ENCODE data around the gene PRG2. TPM values are rescaled to one million over a fixed set of nuclear protein-coding genes. Genes with fewer than 3 reads are reported as not detected.
A peak's percentile ranks its signal among the peaks of the same experiment; 100 is the strongest.

The PRG2 gene
- total RNA-seq, 6 donors from 2014 or later, result 0.30 to 2.6 (median 1.6) TPM; not detected in 2

DNA sequence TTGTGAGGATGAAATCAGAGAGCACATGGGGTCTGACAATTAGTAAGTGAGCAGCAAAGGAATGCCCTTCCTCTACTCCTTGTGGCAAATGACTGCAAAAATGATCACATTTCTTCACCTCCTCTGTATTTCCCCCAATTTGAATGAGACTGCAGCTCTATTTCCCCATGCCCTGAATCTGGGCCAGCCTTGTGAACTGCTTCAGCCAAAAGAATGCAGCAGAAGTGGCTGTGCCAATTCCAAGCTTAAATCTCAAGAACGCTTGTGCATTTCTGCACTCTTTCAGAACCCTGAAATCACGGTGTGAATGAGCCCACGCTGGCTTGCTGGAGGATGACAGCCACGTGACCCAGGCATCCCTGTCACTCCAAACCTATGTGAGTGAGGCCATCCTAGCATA, 26.6 kb upstream of the PRG2 start:
- Histone ChIP-seq H3K27ac (peak overlapping the region in 2 of 4 donors; percentile 6 to 30), H3K4me1 (peaks cover 5 to 12% (median 12%) of the 10 kb centered on the region in 4 donors), H3K36me3 (peaks cover 31 to 93% (median 56%) of the 10 kb centered on the region in 4 donors), H3K27me3 (no peaks in the 10 kb centered on the region), H3K9me3 (no peaks in the 10 kb centered on the region), H3K4me3 (no peak overlapping the region)
- 53 to 58% methylated on average over 4 of the region's 4 CpGs for WGBS, 2 donors
- ATAC-seq (ENCODE audit: low FRiP score in 2 of 2) (peak in 1 of 2 donors; percentile 31), DNase-seq (no peak)
- TF ChIP-seq POLR2AphosphoS5 (IDR thresholded peaks at IDR 0.05), result no peak
- TF ChIP-seq, protein P1, sequence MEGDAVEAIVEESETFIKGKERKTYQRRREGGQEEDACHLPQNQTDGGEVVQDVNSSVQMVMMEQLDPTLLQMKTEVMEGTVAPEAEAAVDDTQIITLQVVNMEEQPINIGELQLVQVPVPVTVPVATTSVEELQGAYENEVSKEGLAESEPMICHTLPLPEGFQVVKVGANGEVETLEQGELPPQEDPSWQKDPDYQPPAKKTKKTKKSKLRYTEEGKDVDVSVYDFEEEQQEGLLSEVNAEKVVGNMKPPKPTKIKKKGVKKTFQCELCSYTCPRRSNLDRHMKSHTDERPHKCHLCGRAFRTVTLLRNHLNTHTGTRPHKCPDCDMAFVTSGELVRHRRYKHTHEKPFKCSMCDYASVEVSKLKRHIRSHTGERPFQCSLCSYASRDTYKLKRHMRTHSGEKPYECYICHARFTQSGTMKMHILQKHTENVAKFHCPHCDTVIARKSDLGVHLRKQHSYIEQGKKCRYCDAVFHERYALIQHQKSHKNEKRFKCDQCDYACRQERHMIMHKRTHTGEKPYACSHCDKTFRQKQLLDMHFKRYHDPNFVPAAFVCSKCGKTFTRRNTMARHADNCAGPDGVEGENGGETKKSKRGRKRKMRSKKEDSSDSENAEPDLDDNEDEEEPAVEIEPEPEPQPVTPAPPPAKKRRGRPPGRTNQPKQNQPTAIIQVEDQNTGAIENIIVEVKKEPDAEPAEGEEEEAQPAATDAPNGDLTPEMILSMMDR (IDR thresholded peaks at IDR 0.05), result no peak
- TF ChIP-seq POLR2A (IDR thresholded peaks at IDR 0.05), result no peak
- TF ChIP-seq EP300 (IDR thresholded peaks at IDR 0.05), result no peak

DNA sequence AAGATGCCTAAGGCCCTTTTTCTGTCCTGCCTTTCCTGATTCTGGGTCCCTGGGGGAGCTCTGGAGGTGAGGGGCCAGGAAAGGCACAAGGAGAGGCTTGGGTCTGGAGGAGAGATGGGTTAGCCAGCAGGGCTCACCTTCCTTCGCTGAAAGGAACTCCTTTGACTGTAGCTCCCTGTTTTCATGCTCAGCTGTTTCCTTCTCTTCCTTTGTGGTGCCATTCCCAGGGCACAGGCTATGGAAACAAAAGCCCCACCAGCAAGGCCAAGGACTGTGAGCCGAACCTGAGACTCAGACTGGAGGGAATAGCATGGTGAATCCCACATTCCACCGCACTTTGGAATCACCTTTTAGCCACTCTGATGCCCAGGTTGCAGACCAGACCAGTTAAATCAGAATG, 26.0 kb upstream of the PRG2 start:
- Histone ChIP-seq H3K4me3 (no peak overlapping the region), H3K27me3 (no peaks in the 10 kb centered on the region), H3K27ac (peak overlapping the region in 3 of 4 donors; percentile 6 to 33 (median 18)), H3K36me3 (peaks cover 35 to 95% (median 56%) of the 10 kb centered on the region in 4 donors), H3K4me1 (peaks cover 5 to 12% (median 12%) of the 10 kb centered on the region in 4 donors), H3K9me3 (no peaks in the 10 kb centered on the region)
- no peak for TF ChIP-seq EP300 (IDR thresholded peaks at IDR 0.05)
- TF ChIP-seq, protein P1 (IDR thresholded peaks at IDR 0.05), result no peak
- no peak for TF ChIP-seq POLR2AphosphoS5 (IDR thresholded peaks at IDR 0.05)
- TF ChIP-seq POLR2A (IDR thresholded peaks at IDR 0.05), result no peak
- WGBS, 2 donors, result 93 to 94% methylated on average over 3 of the region's 3 CpGs
- ATAC-seq (ENCODE audit: low FRiP score in 2 of 2) (no peak), DNase-seq (no peak)

DNA sequence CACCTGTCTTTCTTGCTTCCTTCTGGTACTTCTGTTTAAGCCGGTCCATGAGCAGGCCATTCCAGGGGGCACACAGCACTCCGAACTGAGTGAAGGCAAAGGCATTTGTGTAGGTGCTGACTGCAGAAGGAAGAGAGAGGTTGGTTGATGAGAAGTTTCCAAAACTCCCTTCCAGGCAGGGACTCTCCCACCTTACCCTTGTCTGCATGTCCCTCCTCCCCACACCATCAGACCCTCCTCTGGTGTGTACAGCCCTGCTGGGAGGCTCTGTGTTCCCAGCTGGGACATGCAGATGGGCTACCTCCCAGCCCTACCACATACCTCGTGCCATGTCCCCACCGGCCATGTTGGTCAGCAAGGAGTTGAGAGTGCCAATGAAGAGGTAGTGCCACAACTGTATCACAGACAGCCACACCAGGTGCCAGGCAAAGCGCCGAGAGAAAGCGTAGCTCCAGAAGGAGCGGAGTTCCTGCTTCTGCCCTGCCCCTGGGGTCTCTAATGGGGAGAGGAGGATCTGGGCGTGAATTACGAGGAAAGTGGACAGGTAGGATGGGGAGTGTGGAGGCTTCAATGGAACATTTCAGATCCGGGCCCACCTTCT, 24.3 kb upstream of the PRG2 start:
- ATAC-seq (ENCODE audit: low FRiP score in 2 of 2) (no peak), DNase-seq (no peak)
- Histone ChIP-seq H3K4me3 (no peak overlapping the region), H3K4me1 (peaks cover 5 to 12% (median 12%) of the 10 kb centered on the region in 4 donors), H3K9me3 (no peaks in the 10 kb centered on the region), H3K27me3 (no peaks in the 10 kb centered on the region), H3K36me3 (peaks cover 38 to 97% (median 66%) of the 10 kb centered on the region in 4 donors), H3K27ac (no peak overlapping the region)
- WGBS, 2 donors, result 97 to 98% methylated on average over 10 to 11 of the region's 11 CpGs
- no peak for TF ChIP-seq POLR2AphosphoS5 (IDR thresholded peaks at IDR 0.05)

DNA sequence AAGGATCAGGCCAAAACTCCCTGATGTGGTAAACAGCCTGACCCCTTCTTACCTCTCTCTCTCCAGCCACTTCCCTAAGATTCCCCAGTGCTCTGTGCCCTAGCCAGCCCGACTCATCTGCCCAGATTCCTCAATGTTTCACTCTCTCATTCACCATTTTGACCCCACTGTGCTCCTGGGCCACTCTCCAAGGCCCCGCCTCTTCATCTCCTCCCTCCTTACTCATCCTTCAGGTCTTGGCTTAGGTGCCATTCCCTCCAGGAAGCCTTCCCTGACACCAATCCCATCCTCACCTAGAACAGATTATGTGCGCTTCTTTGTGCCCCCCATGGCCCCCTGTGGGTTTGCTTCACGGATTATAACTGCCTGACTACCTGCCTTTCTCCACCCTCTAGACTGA, 23.2 kb upstream of the PRG2 start:
- Histone ChIP-seq H3K4me3 (no peak overlapping the region), H3K27ac (no peak overlapping the region), H3K36me3 (peaks cover 48 to 98% (median 70%) of the 10 kb centered on the region in 4 donors), H3K4me1 (peaks cover 5 to 12% (median 12%) of the 10 kb centered on the region in 4 donors), H3K27me3 (no peaks in the 10 kb centered on the region), H3K9me3 (no peaks in the 10 kb centered on the region)
- TF ChIP-seq, protein P1 (IDR thresholded peaks at IDR 0.05), result no peak
- TF ChIP-seq EP300 (IDR thresholded peaks at IDR 0.05) (no peak), POLR2A (IDR thresholded peaks at IDR 0.05) (no peak)
- ATAC-seq (ENCODE audit: low FRiP score in 2 of 2) (no peak), DNase-seq (no peak)
- 88 to 97% methylated on average over 4 of the region's 4 CpGs for WGBS, 2 donors

DNA sequence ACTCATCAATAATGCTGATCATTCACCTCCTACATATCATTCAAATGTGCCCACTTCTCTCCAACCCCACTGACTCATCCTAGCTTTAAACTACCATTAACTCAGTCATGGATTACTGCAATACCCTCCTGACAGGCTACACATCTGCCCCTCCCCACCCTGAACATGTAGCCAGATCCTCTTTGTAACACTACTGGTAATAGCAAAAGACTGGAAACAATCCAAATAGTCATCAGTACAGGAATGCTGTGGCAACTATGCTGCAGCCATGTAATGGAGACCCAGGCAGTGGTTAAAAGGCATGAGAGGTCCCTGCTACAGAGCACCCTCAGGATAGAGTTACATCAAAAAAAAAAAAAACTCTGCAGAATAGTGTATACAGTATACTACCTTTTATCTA, 19.8 kb upstream of the PRG2 start:
- Histone ChIP-seq H3K4me3 (no peak overlapping the region), H3K27me3 (no peaks in the 10 kb centered on the region), H3K4me1 (peaks cover 14 to 16% (median 15%) of the 10 kb centered on the region in 4 donors), H3K36me3 (peaks cover 33 to 89% (median 61%) of the 10 kb centered on the region in 4 donors), H3K27ac (no peak overlapping the region), H3K9me3 (no peaks in the 10 kb centered on the region)
- ATAC-seq (ENCODE audit: low FRiP score in 2 of 2) (no peak), DNase-seq (no peak)
- TF ChIP-seq POLR2A (IDR thresholded peaks at IDR 0.05) (no peak), POLR2AphosphoS5 (IDR thresholded peaks at IDR 0.05) (no peak), EP300 (IDR thresholded peaks at IDR 0.05) (no peak)
- TF ChIP-seq, protein P1 (IDR thresholded peaks at IDR 0.05), result no peak

Data from upper lobe of left lung (tissue), 6 donors.